DND-41 (cell line): Measurements from ENCODE around the gene ZNF10.

ENCODE experiments used
- CTCF ChIP-seq: IDR thresholded peaks from 2 replicates; pipeline ENCODE4 v1.5.1; 2012; ENCODE audit warnings: borderline replicate concordance, low read length, moderate library complexity, mild to moderate bottlenecking; ENCODE audit not compliant: poor library complexity, severe bottlenecking; ENCODE audit errors: extremely low read depth
- EZH2 ChIP-seq: IDR thresholded peaks from 3 replicates; pipeline ENCODE4 v1.6.1; 2012; ENCODE audit warnings: borderline replicate concordance, low read depth, mild to moderate bottlenecking, moderate library complexity, low read length, inconsistent platforms; ENCODE audit not compliant: severe bottlenecking

DNA sequence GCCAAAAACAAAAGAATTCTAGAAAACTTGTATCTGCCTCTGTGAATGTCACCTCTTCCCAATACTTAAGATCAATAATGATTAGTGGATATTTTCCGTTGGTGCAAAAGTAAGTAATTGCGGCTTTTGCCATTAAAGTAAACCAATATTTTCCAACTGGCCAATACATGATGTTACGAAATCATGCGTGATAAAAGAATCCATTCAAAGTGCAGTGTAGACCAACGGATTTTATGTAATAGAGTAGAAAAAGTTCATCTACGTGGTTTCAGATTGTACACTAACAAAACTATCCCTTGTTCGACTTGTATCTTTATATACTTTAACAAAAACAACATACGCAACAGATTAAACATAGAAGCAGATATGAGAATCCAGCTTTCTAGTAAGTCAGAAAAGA is 50.2 kb downstream of the ZNF10 start:
- TF ChIP-seq CTCF: no peak
- TF ChIP-seq EZH2: no peak
